Activated CD4-positive, alpha-beta T cell treated with anti-CD3 and anti-CD28 coated beads for 48 hours (primary cell): Measurements from ENCODE around the gene AKAP10.
"Not testable (repeated sequence)": the region's sequence is repeated elsewhere in the genome, so short reads cannot be mapped to it uniquely, and the experiment has no call there.

Experiments used
- DNase-seq: peaks from one replicate; pipeline ENCODE4 v3.0.0-alpha.2; 2020

The AKAP10 gene

GRCh38 chr17:19978805-19979211 is 1.2 kb upstream of the AKAP10 start:
- DNase-seq = no peak

GRCh38 chr17:19978209-19978802 is 678 bp upstream of the AKAP10 start:
- peak; percentile 63 for DNase-seq

GRCh38 chr17:19975601-19976000 is 2.0 kb downstream of the AKAP10 start:
- no peak for DNase-seq

GRCh38 chr17:19973156-19973555 is 4.5 kb downstream of the AKAP10 start:
- DNase-seq = no peak

GRCh38 chr17:19962954-19963353 is 14.7 kb downstream of the AKAP10 start:
- not testable (repeated sequence) for DNase-seq

GRCh38 chr17:19958023-19958422 is 19.6 kb downstream of the AKAP10 start:
- no peak for DNase-seq

- DNase-seq = no peak
Measured at GRCh38 chr17:19955099-19955498, 22.5 kb downstream of the AKAP10 start.

GRCh38 chr17:19951411-19951810 is 26.2 kb downstream of the AKAP10 start:
- not testable (repeated sequence) for DNase-seq

GRCh38 chr17:19950624-19951195 is 26.9 kb downstream of the AKAP10 start:
- DNase-seq = not testable (repeated sequence)

GRCh38 chr17:19948116-19948943 is 29.3 kb downstream of the AKAP10 start:
- no peak for DNase-seq

- no peak for DNase-seq
Measured at GRCh38 chr17:19946921-19947320, 30.7 kb downstream of the AKAP10 start.

- no peak for DNase-seq
Measured at GRCh38 chr17:19945009-19945626, 32.5 kb downstream of the AKAP10 start.

GRCh38 chr17:19943599-19943998 is 34.0 kb downstream of the AKAP10 start:
- DNase-seq = no peak

- DNase-seq = no peak
Measured at GRCh38 chr17:19943026-19943425, 34.6 kb downstream of the AKAP10 start.

GRCh38 chr17:19940722-19941464 is 36.7 kb downstream of the AKAP10 start:
- DNase-seq = no peak

- DNase-seq = no peak
Measured at GRCh38 chr17:19939993-19940721, 37.5 kb downstream of the AKAP10 start.

- no peak for DNase-seq
Measured at GRCh38 chr17:19938736-19939135, 38.9 kb downstream of the AKAP10 start.

- DNase-seq = no peak
Measured at GRCh38 chr17:19937522-19937921, 40.1 kb downstream of the AKAP10 start.

GRCh38 chr17:19935169-19935568 is 42.5 kb downstream of the AKAP10 start:
- no peak for DNase-seq

- DNase-seq = no peak
Measured at GRCh38 chr17:19933628-19934027, 44.0 kb downstream of the AKAP10 start.

GRCh38 chr17:19933221-19933620 is 44.4 kb downstream of the AKAP10 start:
- DNase-seq = no peak

- no peak for DNase-seq
Measured at GRCh38 chr17:19928299-19928698, 49.3 kb downstream of the AKAP10 start.
